HCT116 (cell line): ENCODE data around the gene EGFL6. TPM values are rescaled to one million over a fixed set of nuclear protein-coding genes. Genes with fewer than 3 reads are reported as not detected.

Source experiments
- ATAC-seq: fragments of 200-7000 bp; cut with Tn5 transposase; 2 replicates; pipeline ENCODE4 v1.9.1; 2020; ENCODE audit warnings: mild to moderate bottlenecking, moderate library complexity
- BruUV-seq: library from RNA; stranded (reverse); fragments of 400-500 nt; replicated peaks from 2 replicates; lab custom pipeline; 2021; lab: Mats Ljungman, UMichigan
- CTCF ChIA-PET: fragments of 300-600 bp; sonication (Branson Sonifier 250); formaldehyde crosslinking; loops from one replicate; lab custom pipeline; 2021; ENCODE audit warnings: antibody characterized with exemption; lab: Charles Lee
- POLR2A ChIA-PET: fragments of 300-600, 350-600 bp; sonication (Branson Sonifier 250); formaldehyde crosslinking; loops from one replicate; lab custom pipeline; 2021; ENCODE audit warnings: antibody characterized with exemption; lab: Charles Lee
- RAD21 ChIA-PET, 2 experiments: fragments of 300-600 bp; sonication (Branson Sonifier 250); formaldehyde crosslinking; loops; one replicate each; lab custom pipeline; 2023; ENCODE audit warnings: low total read pairs in 2 of 2; ENCODE audit not compliant: uncharacterized antibody in 2 of 2, unreplicated experiment in 2 of 2, low non-redundant PET in 1 of 2; lab: Charles Lee
- DNase-seq: peaks from one replicate; pipeline ENCODE4 v3.0.0-alpha.2; 2010; ENCODE audit warnings: low read depth, low spot score
- H2AFZ ChIP-seq: fragments of 200-600 bp; shearing (Covaris generic), sonication (generic); 2 replicates; pipeline ENCODE4 v1.6.1; 2017; ENCODE audit warnings: low read depth, mixed run types, mixed read lengths, antibody characterized with exemption, low read length; ENCODE audit not compliant: poor library complexity, severe bottlenecking
- H3K27ac ChIP-seq: 2 replicates; pipeline ENCODE4 v1.5.1; 2012; ENCODE audit warnings: low read depth, low read length
- H3K27me3 ChIP-seq: fragments of 200-600 bp; sonication (generic); 2 replicates; pipeline ENCODE4 v1.6.1; 2016; ENCODE audit warnings: mixed run types, low read length, mixed read lengths; ENCODE audit not compliant: insufficient read depth
- H3K36me3 ChIP-seq, 2 experiments: fragments of 200-500 bp in 1 of 2; fragments of 200-600 bp in 1 of 2; sonication (Bioruptor generic) in 1 of 2; sonication (generic) in 1 of 2; 2 replicates each; pipeline versions ENCODE4 v1.5.1 to v1.6.1; 2014 to 2016; ENCODE audit warnings: low read length in 2 of 2, inconsistent platforms in 1 of 2, mixed read lengths in 1 of 2, mixed run types in 1 of 2; ENCODE audit not compliant: insufficient read depth in 2 of 2, control insufficient read depth in 1 of 2
- H3K4me1 ChIP-seq, 2 experiments: fragments of 200-600 bp in 1 of 2; sonication (generic) in 1 of 2; 2 replicates each; pipeline versions ENCODE4 v1.5.1 to v1.6.1; 2012 to 2017; ENCODE audit warnings: low read length in 2 of 2, inconsistent platforms in 1 of 2, mild to moderate bottlenecking in 1 of 2, mixed read lengths in 1 of 2, mixed run types in 1 of 2, moderate library complexity in 1 of 2; ENCODE audit not compliant: insufficient read depth in 2 of 2, control insufficient read depth in 1 of 2
- H3K4me2 ChIP-seq: fragments of 200-600 bp; sonication (generic); 2 replicates; pipeline ENCODE4 v1.6.1; 2017; ENCODE audit warnings: mixed run types, low read length, mixed read lengths
- H3K4me3 ChIP-seq, 2 experiments: fragments of 200-600 bp in 1 of 2; sonication (generic) in 1 of 2; replicated peaks in 1 of 2; 2 replicates each; pipeline ENCODE4 v1.5.1; 2011 to 2016; ENCODE audit warnings: low read length in 2 of 2, control low read depth in 1 of 2, low read depth in 1 of 2, mild to moderate bottlenecking in 1 of 2, mixed read lengths in 1 of 2, mixed run types in 1 of 2
- H3K79me2 ChIP-seq: fragments of 200-600 bp; sonication (generic); 2 replicates; pipeline ENCODE4 v1.6.1; 2017; ENCODE audit warnings: mild to moderate bottlenecking, mixed run types, low read length, moderate library complexity, mixed read lengths; ENCODE audit not compliant: insufficient read depth
- H3K9ac ChIP-seq: fragments of 200-600 bp; sonication (generic); 2 replicates; pipeline ENCODE4 v1.6.1; 2016; ENCODE audit warnings: low read length, mixed read lengths
- H3K9me2 ChIP-seq: fragments of 200-600 bp; sonication (generic), shearing (Covaris generic); 2 replicates; pipeline ENCODE4 v1.6.1; 2017; ENCODE audit warnings: mixed run types, mild to moderate bottlenecking, moderate library complexity; ENCODE audit not compliant: insufficient read depth
- H3K9me3 ChIP-seq, 2 experiments: fragments of 200-500 bp in 1 of 2; fragments of 200-600 bp in 1 of 2; sonication (Bioruptor generic) in 1 of 2; sonication (generic) in 1 of 2; 2 replicates each; pipeline ENCODE4 v1.6.1; 2014 to 2017; ENCODE audit warnings: low read length in 2 of 2, mixed read lengths in 2 of 2, inconsistent platforms in 1 of 2, low read depth in 1 of 2, mild to moderate bottlenecking in 1 of 2, mixed run types in 1 of 2, moderate library complexity in 1 of 2; ENCODE audit not compliant: control insufficient read depth in 1 of 2, insufficient read depth in 1 of 2
- H4K20me1 ChIP-seq: fragments of 200-600 bp; sonication (generic), shearing (Covaris generic); 2 replicates; pipeline ENCODE4 v1.6.1; 2017; ENCODE audit warnings: mixed run types, mild to moderate bottlenecking, moderate library complexity; ENCODE audit not compliant: insufficient read depth
- CBX3 ChIP-seq: IDR thresholded peaks from 2 replicates; pipeline ENCODE4 v1.6.1; 2012; ENCODE audit warnings: low read depth
- ELF1 ChIP-seq: IDR thresholded peaks from 2 replicates; pipeline ENCODE4 v1.6.1; 2012; ENCODE audit warnings: low read depth, borderline replicate concordance
- POLR2A ChIP-seq: IDR thresholded peaks from 2 replicates; pipeline ENCODE4 v1.7.0; 2011; ENCODE audit warnings: borderline replicate concordance; ENCODE audit not compliant: insufficient read depth, insufficient read length; ENCODE audit errors: extremely low read depth
- SIN3A ChIP-seq: IDR thresholded peaks from 2 replicates; pipeline ENCODE4 v1.6.1; 2012; ENCODE audit warnings: low read depth
- SP1 ChIP-seq: IDR thresholded peaks from 2 replicates; pipeline ENCODE4 v1.6.1; 2012; ENCODE audit warnings: low read depth
- SRF ChIP-seq: IDR thresholded peaks from 2 replicates; pipeline ENCODE4 v1.6.1; 2012; ENCODE audit warnings: low read depth
- ZFX ChIP-seq: fragments of 450-650 bp; IDR thresholded peaks from 2 replicates; pipeline ENCODE4 v1.6.1; 2017
- ZNF274 ChIP-seq: fragments of 200-500 bp; sonication (Bioruptor generic); IDR thresholded peaks from 2 replicates; pipeline ENCODE4 v1.6.1; 2014; ENCODE audit warnings: mild to moderate bottlenecking, low read depth, low read length, inconsistent platforms
- intact Hi-C: fragments of 100-400 bp; cut with micrococcal nuclease; formaldehyde crosslinking; loops from 2 replicates; pipeline ENCODE4 v1.10.0; 2022
- total RNA-seq: library from RNA; stranded (reverse); gene quantifications from one replicate; pipeline ENCODE4 v1.2.1, GENCODE V29; 2021; ENCODE audit not compliant: unreplicated experiment
- TF ChIP-seq, protein P1 (sequence below): IDR thresholded peaks from 2 replicates; pipeline ENCODE4 v1.6.1; 2012
- TF ChIP-seq, protein P2 (sequence below): IDR thresholded peaks from 2 replicates; pipeline ENCODE4 v1.6.1; 2012; ENCODE audit warnings: low read depth

EGFL6 gene
- total RNA-seq, 1 experiment from 2014 or later = not detected

DNA sequence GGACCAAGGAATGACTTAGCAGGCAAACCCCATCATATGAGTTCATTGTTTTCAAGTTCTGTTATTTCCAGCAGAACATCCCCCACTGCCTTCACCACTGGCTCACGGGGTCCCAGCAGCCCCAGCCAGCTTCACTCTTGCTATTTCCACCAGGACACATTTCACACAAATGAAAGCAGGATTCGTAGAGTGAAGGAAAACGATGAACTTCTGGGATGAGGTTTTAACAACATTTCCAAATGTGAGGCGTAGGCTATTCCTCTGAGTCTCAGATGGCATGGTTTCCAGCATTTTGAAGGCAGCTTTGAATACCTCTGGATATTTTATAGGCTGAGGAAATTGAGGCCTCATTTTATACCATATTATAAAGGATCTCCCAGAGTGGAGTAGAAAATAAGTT, 32.9 kb upstream of the EGFL6 start:
- no peak overlapping the region for H3K9ac ChIP-seq
- DNase-seq (no peak), ATAC-seq (no peak)
- H2AFZ ChIP-seq = no peak overlapping the region
- H3K9me3 ChIP-seq = no peaks in the 10 kb centered on the region
- intact Hi-C loops = no loop called here
- H3K27me3 ChIP-seq = no peaks in the 10 kb centered on the region
- no peak overlapping the region for H3K27ac ChIP-seq
- TF ChIP-seq SRF (no peak), POLR2A (no peak), ZFX (no peak), ELF1 (no peak)
- TF ChIP-seq, protein P1, sequence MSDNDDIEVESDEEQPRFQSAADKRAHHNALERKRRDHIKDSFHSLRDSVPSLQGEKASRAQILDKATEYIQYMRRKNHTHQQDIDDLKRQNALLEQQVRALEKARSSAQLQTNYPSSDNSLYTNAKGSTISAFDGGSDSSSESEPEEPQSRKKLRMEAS = no peak
- TF ChIP-seq, protein P2, sequence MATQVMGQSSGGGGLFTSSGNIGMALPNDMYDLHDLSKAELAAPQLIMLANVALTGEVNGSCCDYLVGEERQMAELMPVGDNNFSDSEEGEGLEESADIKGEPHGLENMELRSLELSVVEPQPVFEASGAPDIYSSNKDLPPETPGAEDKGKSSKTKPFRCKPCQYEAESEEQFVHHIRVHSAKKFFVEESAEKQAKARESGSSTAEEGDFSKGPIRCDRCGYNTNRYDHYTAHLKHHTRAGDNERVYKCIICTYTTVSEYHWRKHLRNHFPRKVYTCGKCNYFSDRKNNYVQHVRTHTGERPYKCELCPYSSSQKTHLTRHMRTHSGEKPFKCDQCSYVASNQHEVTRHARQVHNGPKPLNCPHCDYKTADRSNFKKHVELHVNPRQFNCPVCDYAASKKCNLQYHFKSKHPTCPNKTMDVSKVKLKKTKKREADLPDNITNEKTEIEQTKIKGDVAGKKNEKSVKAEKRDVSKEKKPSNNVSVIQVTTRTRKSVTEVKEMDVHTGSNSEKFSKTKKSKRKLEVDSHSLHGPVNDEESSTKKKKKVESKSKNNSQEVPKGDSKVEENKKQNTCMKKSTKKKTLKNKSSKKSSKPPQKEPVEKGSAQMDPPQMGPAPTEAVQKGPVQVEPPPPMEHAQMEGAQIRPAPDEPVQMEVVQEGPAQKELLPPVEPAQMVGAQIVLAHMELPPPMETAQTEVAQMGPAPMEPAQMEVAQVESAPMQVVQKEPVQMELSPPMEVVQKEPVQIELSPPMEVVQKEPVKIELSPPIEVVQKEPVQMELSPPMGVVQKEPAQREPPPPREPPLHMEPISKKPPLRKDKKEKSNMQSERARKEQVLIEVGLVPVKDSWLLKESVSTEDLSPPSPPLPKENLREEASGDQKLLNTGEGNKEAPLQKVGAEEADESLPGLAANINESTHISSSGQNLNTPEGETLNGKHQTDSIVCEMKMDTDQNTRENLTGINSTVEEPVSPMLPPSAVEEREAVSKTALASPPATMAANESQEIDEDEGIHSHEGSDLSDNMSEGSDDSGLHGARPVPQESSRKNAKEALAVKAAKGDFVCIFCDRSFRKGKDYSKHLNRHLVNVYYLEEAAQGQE = no peak
- no peaks in the 10 kb centered on the region for H3K79me2 ChIP-seq
- H4K20me1 ChIP-seq = no peaks in the 10 kb centered on the region
- no peak overlapping the region for H3K4me3 ChIP-seq
- CTCF ChIA-PET = no interaction called here
- no peaks in the 10 kb centered on the region for H3K4me1 ChIP-seq
- H3K9me2 ChIP-seq = no peaks in the 10 kb centered on the region
- POLR2A ChIA-PET = no interaction called here
- BruUV-seq = no TSS peak
- RAD21 ChIA-PET = no interaction called here
- no peaks in the 10 kb centered on the region for H3K36me3 ChIP-seq
- no peak overlapping the region for H3K4me2 ChIP-seq

DNA sequence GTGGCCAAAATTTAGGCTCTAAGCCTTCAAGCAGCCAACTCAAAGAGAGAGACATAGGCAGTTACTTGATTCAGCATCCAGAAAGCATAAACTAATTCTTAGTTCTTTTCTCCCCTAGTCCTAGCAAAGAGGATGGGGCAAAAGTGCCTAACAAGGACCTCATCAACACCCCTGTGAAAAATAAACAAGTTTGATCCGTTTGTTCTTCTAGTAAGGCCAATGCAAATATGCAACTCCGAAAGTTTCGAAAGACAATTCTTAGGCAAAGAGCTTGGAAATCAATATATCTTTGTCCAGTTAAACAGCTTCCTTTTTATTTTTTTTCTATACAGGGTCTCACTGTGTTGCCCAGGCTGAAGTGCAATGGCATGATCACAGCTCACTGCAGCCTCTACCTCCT, 31.0 kb upstream of the EGFL6 start:
- no peak for ATAC-seq
- intact Hi-C loops = no loop called here

More for the DNA sequence above, 31.0 kb upstream of the EGFL6 start:
- Histone ChIP-seq H3K4me2 (no peak overlapping the region), H3K27ac (no peak overlapping the region), H2AFZ (no peak overlapping the region), H3K9me3 (no peaks in the 10 kb centered on the region), H3K4me3 (no peak overlapping the region), H3K9ac (no peak overlapping the region), H3K79me2 (no peaks in the 10 kb centered on the region), H3K4me1 (no peaks in the 10 kb centered on the region), H3K27me3 (no peaks in the 10 kb centered on the region), H4K20me1 (no peaks in the 10 kb centered on the region), H3K9me2 (no peaks in the 10 kb centered on the region), H3K36me3 (no peaks in the 10 kb centered on the region)
- ChIA-PET CTCF (no interaction called here), POLR2A (no interaction called here), RAD21 (no interaction called here)
- TF ChIP-seq ZNF274 (no peak), CBX3 (no peak), SP1 (no peak), SIN3A (no peak)
- no peak for DNase-seq
- BruUV-seq = no TSS peak
